Cardiac septum (tissue), 1 donor: Measurements from ENCODE around the gene CACNB4. TPM values are rescaled to one million over a fixed set of nuclear protein-coding genes. Genes with fewer than 3 reads are reported as not detected.

Source experiments
- DNase-seq: peaks from one replicate; pipeline ENCODE4 v3.0.0-alpha.2; 2020; ENCODE audit warnings: low spot score
- intact Hi-C: fragments of 100-400 bp; cut with DNase I; formaldehyde crosslinking; loops from one replicate; pipeline ENCODE4 v1.14.0; 2022
- total RNA-seq: library from RNA; stranded (reverse); fragmentation: NEBNext Ultra II Directional; extraction: Animal tissue kit (Norgen Biotek cat#: 25700); gene quantifications from one replicate; pipeline ENCODE4 v1.2.1, GENCODE V29; 2021
- donor health status: DM: no; HTN: no; CAD: no.

Gene CACNB4
- total RNA-seq, 1 donor from 2014 or later: 0.67 TPM

GRCh38 chr2:151783133-151783520 is 315.7 kb downstream of the CACNB4 start:
- no peak for DNase-seq
- intact Hi-C loops: no loop called here

Other genes starting within 250 kb of the CACNB4 start
- 28.9 TPM for gene STAM2, start 76.7 kb upstream of the CACNB4 start, total RNA-seq
- gene FMNL2, start 236.1 kb upstream of the CACNB4 start, total RNA-seq: 6.2 TPM